PC-9 (cell line): ENCODE data around the gene GTF3C4. TPM values are rescaled to one million over a fixed set of nuclear protein-coding genes. Genes with fewer than 3 reads are reported as not detected.

Experiments used
- BruUV-seq: library from RNA; stranded (reverse); fragments of 400-500 nt; replicated peaks from 2 replicates; lab custom pipeline; 2021; lab: Mats Ljungman, UMichigan
- CTCF ChIA-PET: fragments of 300-600 bp; sonication (Branson Sonifier 250); formaldehyde crosslinking; loops from one replicate; lab custom pipeline; 2022; ENCODE audit warnings: antibody characterized with exemption; lab: Charles Lee
- POLR2A ChIA-PET: fragments of 300-600 bp; sonication (Branson Sonifier 250); formaldehyde crosslinking; loops from one replicate; lab custom pipeline; 2022; ENCODE audit warnings: antibody characterized with exemption; ENCODE audit not compliant: unreplicated experiment; lab: Charles Lee
- DNase-seq, 2 experiments: peaks; one replicate each; pipeline versions ENCODE4 v3.0.0 to v3.0.0-alpha.2; 2015 to 2022; ENCODE audit warnings: mixed read lengths in 1 of 2
- H2AFZ ChIP-seq: fragments of 200-600 bp; sonication (generic); 2 replicates; pipeline ENCODE4 v1.8.1; 2017; ENCODE audit warnings: antibody characterized with exemption
- H3F3A ChIP-seq: fragments of 200-600 bp; sonication (generic); 2 replicates; pipeline ENCODE4 v1.8.1; 2017; ENCODE audit warnings: antibody characterized with exemption, mild to moderate bottlenecking, low read depth; ENCODE audit not compliant: insufficient read depth
- H3K27ac ChIP-seq: fragments of 200-600 bp; sonication (generic); 2 replicates; pipeline ENCODE4 v1.6.1; 2016; ENCODE audit warnings: mixed run types
- H3K27me3 ChIP-seq: fragments of 200-600 bp; sonication (generic); 2 replicates; pipeline ENCODE4 v1.6.1; 2016; ENCODE audit warnings: low read depth, mixed run types; ENCODE audit not compliant: insufficient read depth
- H3K36me3 ChIP-seq: fragments of 200-600 bp; sonication (generic); 2 replicates; pipeline ENCODE4 v1.6.1; 2016; ENCODE audit warnings: low read depth, mixed run types
- H3K4me1 ChIP-seq: fragments of 200-600 bp; sonication (generic); replicated peaks from 2 replicates; pipeline ENCODE4 v1.6.1; 2016; ENCODE audit warnings: mixed run types; ENCODE audit not compliant: insufficient read depth
- H3K4me2 ChIP-seq: fragments of 200-600 bp; sonication (generic); 2 replicates; pipeline ENCODE4 v1.6.1; 2017; ENCODE audit warnings: mixed run types
- H3K4me3 ChIP-seq: fragments of 200-600 bp; sonication (generic); 2 replicates; pipeline ENCODE4 v1.6.1; 2016; ENCODE audit warnings: mixed run types
- H3K79me2 ChIP-seq: fragments of 200-600 bp; sonication (generic); 2 replicates; pipeline ENCODE4 v1.6.1; 2017; ENCODE audit warnings: low read depth, mixed run types
- H3K9me2 ChIP-seq: fragments of 200-600 bp; sonication (generic); 2 replicates; pipeline ENCODE4 v1.8.1; 2017; ENCODE audit warnings: mild to moderate bottlenecking; ENCODE audit not compliant: insufficient read depth
- H3K9me3 ChIP-seq: fragments of 200-600 bp; sonication (generic); 2 replicates; pipeline ENCODE4 v1.8.1; 2016; ENCODE audit warnings: low read depth; ENCODE audit not compliant: insufficient read depth
- H4K20me1 ChIP-seq: fragments of 200-600 bp; sonication (generic); 2 replicates; pipeline ENCODE4 v1.8.1; 2017; ENCODE audit not compliant: insufficient read depth
- EZH2 ChIP-seq: fragments of 200-600 bp; sonication (generic); IDR thresholded peaks from 2 replicates; pipeline ENCODE4 v1.8.0; 2017; ENCODE audit warnings: antibody characterized with exemption, low read depth
- intact Hi-C: fragments of 100-400 bp; cut with micrococcal nuclease; formaldehyde crosslinking; loops from one replicate; pipeline ENCODE4 v1.10.0; 2022; ENCODE audit not compliant: unreplicated experiment
- total RNA-seq: library from RNA; stranded (reverse); gene quantifications from 2 replicates; pipeline ENCODE4 v1.2.3, GENCODE V29; 2021
- TF ChIP-seq, protein P1 (sequence below): fragments of 200-600 bp; sonication (generic); conservative IDR thresholded peaks from 2 replicates; pipeline ENCODE4 v1.6.1; 2017; ENCODE audit warnings: mixed run types, antibody characterized with exemption, mild to moderate bottlenecking, moderate library complexity

The GTF3C4 gene
- total RNA-seq, 1 experiment from 2014 or later: 24.7 TPM

DNA sequence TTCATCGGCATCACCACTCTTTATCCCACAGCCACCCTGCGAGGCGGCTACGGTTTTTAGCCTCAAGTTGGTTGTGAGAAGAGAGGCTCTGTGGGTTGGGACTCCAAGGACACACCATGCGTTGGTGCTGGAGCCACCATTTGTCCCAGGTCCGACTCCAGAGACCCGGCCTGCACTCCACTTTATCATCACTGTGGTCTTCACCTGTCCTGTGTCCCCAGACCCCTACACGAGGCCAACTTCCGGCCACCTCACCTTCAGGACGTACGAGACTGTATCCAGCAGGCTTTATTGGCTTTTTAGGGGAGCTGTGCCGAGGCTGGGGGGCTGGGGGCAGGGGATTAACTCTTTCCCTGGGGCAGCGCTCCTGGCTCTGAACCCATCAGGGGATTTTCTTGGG, 55.0 kb downstream of the GTF3C4 start:
- ChIA-PET POLR2A (interaction anchor here (0.6 kb wide), 1 partner anchor 171 kb away, joined by 3 read pairs; no protein-coding TSS in a partner anchor), CTCF (no interaction called here)

DNA sequence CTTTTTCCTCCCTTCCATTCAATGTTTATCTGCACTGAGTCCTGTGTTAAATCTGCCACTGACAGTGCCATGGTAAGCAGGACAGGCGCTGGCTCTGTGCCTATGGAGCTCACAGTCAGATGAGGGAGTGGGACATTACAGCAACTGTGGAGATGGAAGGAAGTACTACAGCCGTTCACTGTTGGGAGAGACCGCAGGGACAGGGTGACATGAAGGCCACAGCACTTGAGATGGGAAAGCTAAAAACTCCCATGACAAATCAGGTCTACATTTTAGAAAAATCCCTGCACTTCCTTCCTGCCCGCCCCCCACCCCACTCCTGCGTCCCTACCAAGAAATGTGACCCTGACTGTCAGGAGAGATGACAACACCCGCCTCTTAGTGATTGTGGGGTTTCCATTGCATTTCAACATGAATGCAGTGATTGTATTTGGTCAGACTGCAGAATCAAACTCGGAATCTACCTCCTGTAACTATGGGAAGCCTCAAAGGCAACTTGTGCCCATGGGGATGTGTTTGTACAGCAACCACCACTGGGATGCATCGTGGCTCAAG, 56.4 kb downstream of the GTF3C4 start:
- Histone ChIP-seq H2AFZ (no peak overlapping the region), H3K9me2 (no peaks in the 10 kb centered on the region), H3F3A (no peaks in the 10 kb centered on the region), H4K20me1 (no peaks in the 10 kb centered on the region), H3K9me3 (no peaks in the 10 kb centered on the region), H3K4me1 (peaks cover 15% of the 10 kb centered on the region; the same call in 1 of the 2 replicates), H3K79me2 (no peaks in the 10 kb centered on the region), H3K4me2 (no peak overlapping the region), H3K4me3 (no peak overlapping the region), H3K27me3 (peaks cover 70% of the 10 kb centered on the region), H3K27ac (no peak overlapping the region), H3K36me3 (no peaks in the 10 kb centered on the region)
- POLR2A ChIA-PET: no interaction called here
- no peak for DNase-seq
- no TSS peak for BruUV-seq
- CTCF ChIA-PET: no interaction called here
- TF ChIP-seq, protein P1, sequence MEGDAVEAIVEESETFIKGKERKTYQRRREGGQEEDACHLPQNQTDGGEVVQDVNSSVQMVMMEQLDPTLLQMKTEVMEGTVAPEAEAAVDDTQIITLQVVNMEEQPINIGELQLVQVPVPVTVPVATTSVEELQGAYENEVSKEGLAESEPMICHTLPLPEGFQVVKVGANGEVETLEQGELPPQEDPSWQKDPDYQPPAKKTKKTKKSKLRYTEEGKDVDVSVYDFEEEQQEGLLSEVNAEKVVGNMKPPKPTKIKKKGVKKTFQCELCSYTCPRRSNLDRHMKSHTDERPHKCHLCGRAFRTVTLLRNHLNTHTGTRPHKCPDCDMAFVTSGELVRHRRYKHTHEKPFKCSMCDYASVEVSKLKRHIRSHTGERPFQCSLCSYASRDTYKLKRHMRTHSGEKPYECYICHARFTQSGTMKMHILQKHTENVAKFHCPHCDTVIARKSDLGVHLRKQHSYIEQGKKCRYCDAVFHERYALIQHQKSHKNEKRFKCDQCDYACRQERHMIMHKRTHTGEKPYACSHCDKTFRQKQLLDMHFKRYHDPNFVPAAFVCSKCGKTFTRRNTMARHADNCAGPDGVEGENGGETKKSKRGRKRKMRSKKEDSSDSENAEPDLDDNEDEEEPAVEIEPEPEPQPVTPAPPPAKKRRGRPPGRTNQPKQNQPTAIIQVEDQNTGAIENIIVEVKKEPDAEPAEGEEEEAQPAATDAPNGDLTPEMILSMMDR: no peak
- no peak for TF ChIP-seq EZH2
- intact Hi-C loops: no loop called here

More for the DNA sequence above, 55.0 kb downstream of the GTF3C4 start:
- H3K4me3 ChIP-seq: no peak overlapping the region
- H3K79me2 ChIP-seq: no peaks in the 10 kb centered on the region
- BruUV-seq: no TSS peak
- intact Hi-C loops: no loop called here
- H3K4me2 ChIP-seq: no peak overlapping the region
- no peaks in the 10 kb centered on the region for H3F3A ChIP-seq
- no peak overlapping the region for H3K27ac ChIP-seq
- H3K4me1 ChIP-seq: 0 out of 2 replicates have a peak, but pooled peaks cover 3% of the 10 kb centered on the region
- H3K9me2 ChIP-seq: no peaks in the 10 kb centered on the region
- H3K27me3 ChIP-seq: peaks cover 76% of the 10 kb centered on the region
- no peaks in the 10 kb centered on the region for H4K20me1 ChIP-seq
- DNase-seq: no peak
- no peaks in the 10 kb centered on the region for H3K9me3 ChIP-seq
- H3K36me3 ChIP-seq: no peaks in the 10 kb centered on the region
- no peak overlapping the region for H2AFZ ChIP-seq
- TF ChIP-seq, protein P1: no peak
- no peak for TF ChIP-seq EZH2

DNA sequence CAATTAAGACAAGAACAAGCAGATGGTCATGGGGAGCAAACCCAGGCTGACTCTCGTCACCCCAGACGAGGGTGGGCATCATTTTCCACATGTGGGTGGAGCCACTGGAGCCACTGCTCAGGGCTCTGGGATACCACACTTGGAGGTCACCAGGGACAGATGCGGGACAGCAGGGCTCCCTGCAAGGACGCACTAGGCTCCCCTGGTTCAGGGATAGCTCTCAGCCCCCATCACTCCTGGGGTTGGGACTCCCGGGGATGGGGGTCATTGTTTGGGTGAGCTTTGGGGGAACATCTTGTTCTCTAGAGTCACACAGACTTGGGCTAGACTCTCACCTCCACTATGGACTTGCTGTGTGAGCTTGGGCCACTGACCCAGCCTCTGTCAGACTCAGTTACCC, 57.8 kb downstream of the GTF3C4 start:
- TF ChIP-seq, protein P1: no peak
- no peak for TF ChIP-seq EZH2
- no peak overlapping the region for H3K4me3 ChIP-seq
- H4K20me1 ChIP-seq: no peaks in the 10 kb centered on the region
- no peaks in the 10 kb centered on the region for H3K9me3 ChIP-seq
- H3K27ac ChIP-seq: no peak overlapping the region
- H2AFZ ChIP-seq: no peak overlapping the region
- H3K79me2 ChIP-seq: no peaks in the 10 kb centered on the region
- no peak overlapping the region for H3K4me2 ChIP-seq
- no peaks in the 10 kb centered on the region for H3K36me3 ChIP-seq
- H3K4me1 ChIP-seq: peaks cover 15% of the 10 kb centered on the region; the same call in 1 of the 2 replicates
- intact Hi-C loops: no loop called here
- ChIA-PET CTCF (no interaction called here), POLR2A (no interaction called here)
- no TSS peak for BruUV-seq
- H3K27me3 ChIP-seq: peaks cover 56% of the 10 kb centered on the region
- no peak for DNase-seq
- no peaks in the 10 kb centered on the region for H3K9me2 ChIP-seq
- no peaks in the 10 kb centered on the region for H3F3A ChIP-seq
